ENCODE measurements around the gene HS1BP3. TPM values are rescaled to one million over a fixed set of nuclear protein-coding genes. Genes with fewer than 3 reads are reported as not detected.

Gene HS1BP3
- total RNA-seq, 1 experiment from 2014 or later, result 17.1 TPM

- peak overlapping the region; percentile 91 for H3K9ac ChIP-seq (ENCODE audit: low read length)
- H2AFZ ChIP-seq (ENCODE audit: low read depth, low read length, poor library complexity, severe bottlenecking), result no peak overlapping the region
- no peaks in the 10 kb centered on the region for H3K27me3 ChIP-seq (ENCODE audit: insufficient read depth, low read length)
- intact Hi-C loops (cut with micrococcal nuclease), result no loop called here
- peak overlapping the region; percentile 69; the same call in 1 of the 2 replicates for H3K27ac ChIP-seq (ENCODE audit: low read depth, low read length)
- H3K4me3 ChIP-seq (replicated peaks in 1 of 2; ENCODE audit: low read depth in 1 of 2, low read length in 2 of 2), result peak overlapping the region; percentile 82 to 95
- peaks cover 5 to 18% of the 10 kb centered on the region in 2 experiments for H3K4me1 ChIP-seq (ENCODE audit: control insufficient read depth in 1 of 2, insufficient read depth in 2 of 2, low read length in 2 of 2)
- H3K79me2 ChIP-seq (ENCODE audit: insufficient read depth, low read length), result no peaks in the 10 kb centered on the region
- TF ChIP-seq ZNF274 (IDR thresholded peaks at IDR 0.05; ENCODE audit: low read depth, low read length) (no peak), EZH2phosphoT487 (IDR thresholded peaks at IDR 0.05; ENCODE audit: borderline replicate concordance) (no peak), FOSL1 (IDR thresholded peaks at IDR 0.05; ENCODE audit: low read depth) (no peak), ZFX (IDR thresholded peaks at IDR 0.05) (no peak), SP1 (IDR thresholded peaks at IDR 0.05; ENCODE audit: low read depth) (no peak), EZH2 (IDR thresholded peaks at IDR 0.05) (no peak), EGR1 (IDR thresholded peaks at IDR 0.05; ENCODE audit: low read depth) (no peak), MAX (IDR thresholded peaks at IDR 0.05) (no peak), POLR2AphosphoS5 (IDR thresholded peaks at IDR 0.05; ENCODE audit: low read depth, low read length) (no peak), CTCF (IDR thresholded peaks at IDR 0.05 in 2 of 3, conservative IDR thresholded peaks at IDR 0.05 in 1 of 3; ENCODE audit: borderline replicate concordance in 1 of 3, insufficient read depth in 1 of 3, low read depth in 2 of 3, low read length in 2 of 3) (no peak), POLR2A (IDR thresholded peaks at IDR 0.05; ENCODE audit: borderline replicate concordance, extremely low read depth, insufficient read depth, insufficient read length) (no peak)
- TF ChIP-seq, protein P1, sequence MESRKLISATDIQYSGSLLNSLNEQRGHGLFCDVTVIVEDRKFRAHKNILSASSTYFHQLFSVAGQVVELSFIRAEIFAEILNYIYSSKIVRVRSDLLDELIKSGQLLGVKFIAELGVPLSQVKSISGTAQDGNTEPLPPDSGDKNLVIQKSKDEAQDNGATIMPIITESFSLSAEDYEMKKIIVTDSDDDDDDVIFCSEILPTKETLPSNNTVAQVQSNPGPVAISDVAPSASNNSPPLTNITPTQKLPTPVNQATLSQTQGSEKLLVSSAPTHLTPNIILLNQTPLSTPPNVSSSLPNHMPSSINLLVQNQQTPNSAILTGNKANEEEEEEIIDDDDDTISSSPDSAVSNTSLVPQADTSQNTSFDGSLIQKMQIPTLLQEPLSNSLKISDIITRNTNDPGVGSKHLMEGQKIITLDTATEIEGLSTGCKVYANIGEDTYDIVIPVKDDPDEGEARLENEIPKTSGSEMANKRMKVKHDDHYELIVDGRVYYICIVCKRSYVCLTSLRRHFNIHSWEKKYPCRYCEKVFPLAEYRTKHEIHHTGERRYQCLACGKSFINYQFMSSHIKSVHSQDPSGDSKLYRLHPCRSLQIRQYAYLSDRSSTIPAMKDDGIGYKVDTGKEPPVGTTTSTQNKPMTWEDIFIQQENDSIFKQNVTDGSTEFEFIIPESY (IDR thresholded peaks at IDR 0.05; ENCODE audit: extremely low read depth, insufficient replicate concordance, low read length), result no peak
- H3K36me3 ChIP-seq (ENCODE audit: control insufficient read depth in 1 of 2, insufficient read depth in 2 of 2, low read length in 2 of 2), result no peaks in the 10 kb centered on the region
- DNase-seq (ENCODE audit: low read depth, low spot score) (no peak), ATAC-seq (peak; percentile 15)
- TSS peak; percentile 59 for BruUV-seq (replicated peaks)
- RAD21 ChIA-PET (ENCODE audit: low non-redundant PET in 1 of 2, low total read pairs in 2 of 2, uncharacterized antibody in 2 of 2, unreplicated experiment in 2 of 2), result interaction anchor here (1.0 to 1.7 kb wide), 2 partner anchors 239 to 254 kb away, joined by 3 to 4 read pairs; no protein-coding TSS in a partner anchor
- no peaks in the 10 kb centered on the region for H3K9me3 ChIP-seq (ENCODE audit: control insufficient read depth in 1 of 2, insufficient read depth in 1 of 2, low read depth in 1 of 2, low read length in 2 of 2)
- peak overlapping the region; percentile 99 for H3K4me2 ChIP-seq (ENCODE audit: low read length)
- no peaks in the 10 kb centered on the region for H4K20me1 ChIP-seq (ENCODE audit: insufficient read depth)
- CTCF ChIA-PET, result interaction anchor here (0.8 to 2.6 kb wide), 9 partner anchors 9 to 272 kb away, joined by 3 to 16 read pairs (median 4); partner anchors contain the start of gene RHOB
- no peaks in the 10 kb centered on the region for H3K9me2 ChIP-seq (ENCODE audit: insufficient read depth)
- POLR2A ChIA-PET, result interaction anchor here (1.0 to 2.5 kb wide), 4 partner anchors 11 to 203 kb away, joined by 3 to 11 read pairs (median 4); partner anchors contain the start of gene RHOB
Observed at GRCh38 chr2:20650393-20650876, 463 bp downstream of the HS1BP3 start.

Data from HCT116 (cell line).